Mesothelial cell of epicardium (in vitro differentiated cells): ENCODE data around the gene RALGPS1. TPM values are rescaled to one million over a fixed set of nuclear protein-coding genes. Genes with fewer than 3 reads are reported as not detected.

Source experiments
- DNase-seq, 2 experiments: peaks; one replicate each; pipeline ENCODE4 v3.0.0; 2021; ENCODE audit warnings: low spot score in 2 of 2; ENCODE audit not compliant: unreplicated experiment in 2 of 2
- H3K27ac Mint-ChIP-seq: 2 replicates; pipeline ENCODE4 v1.8.0; 2021; ENCODE audit warnings: mixed read lengths
- H3K27me3 Mint-ChIP-seq: 2 replicates; pipeline ENCODE4 v1.8.0; 2021; ENCODE audit warnings: low read depth, mixed read lengths
- H3K36me3 Mint-ChIP-seq: 2 replicates; pipeline ENCODE4 v1.8.0; 2021; ENCODE audit warnings: mixed read lengths
- H3K4me1 Mint-ChIP-seq: 2 replicates; pipeline ENCODE4 v1.8.0; 2021; ENCODE audit warnings: mixed read lengths
- H3K4me3 Mint-ChIP-seq: 2 replicates; pipeline ENCODE4 v1.8.0; 2021; ENCODE audit warnings: mild to moderate bottlenecking, moderate library complexity, mixed read lengths
- H3K9me3 Mint-ChIP-seq: 2 replicates; pipeline ENCODE4 v1.8.0; 2021; ENCODE audit warnings: mixed read lengths
- total RNA-seq: library from RNA; stranded (reverse); gene quantifications from 3 replicates; pipeline ENCODE4 v1.2.1, GENCODE V29; 2021
- TF ChIP-seq, protein P1 (sequence below): fragments of 200-600 bp; sonication (generic); IDR thresholded peaks from one replicate; pipeline ENCODE4 v1.5.0; 2021; ENCODE audit warnings: antibody characterized with exemption; ENCODE audit not compliant: unreplicated experiment

The RALGPS1 gene
- total RNA-seq, 1 donor from 2014 or later, result 25.6 TPM

DNA sequence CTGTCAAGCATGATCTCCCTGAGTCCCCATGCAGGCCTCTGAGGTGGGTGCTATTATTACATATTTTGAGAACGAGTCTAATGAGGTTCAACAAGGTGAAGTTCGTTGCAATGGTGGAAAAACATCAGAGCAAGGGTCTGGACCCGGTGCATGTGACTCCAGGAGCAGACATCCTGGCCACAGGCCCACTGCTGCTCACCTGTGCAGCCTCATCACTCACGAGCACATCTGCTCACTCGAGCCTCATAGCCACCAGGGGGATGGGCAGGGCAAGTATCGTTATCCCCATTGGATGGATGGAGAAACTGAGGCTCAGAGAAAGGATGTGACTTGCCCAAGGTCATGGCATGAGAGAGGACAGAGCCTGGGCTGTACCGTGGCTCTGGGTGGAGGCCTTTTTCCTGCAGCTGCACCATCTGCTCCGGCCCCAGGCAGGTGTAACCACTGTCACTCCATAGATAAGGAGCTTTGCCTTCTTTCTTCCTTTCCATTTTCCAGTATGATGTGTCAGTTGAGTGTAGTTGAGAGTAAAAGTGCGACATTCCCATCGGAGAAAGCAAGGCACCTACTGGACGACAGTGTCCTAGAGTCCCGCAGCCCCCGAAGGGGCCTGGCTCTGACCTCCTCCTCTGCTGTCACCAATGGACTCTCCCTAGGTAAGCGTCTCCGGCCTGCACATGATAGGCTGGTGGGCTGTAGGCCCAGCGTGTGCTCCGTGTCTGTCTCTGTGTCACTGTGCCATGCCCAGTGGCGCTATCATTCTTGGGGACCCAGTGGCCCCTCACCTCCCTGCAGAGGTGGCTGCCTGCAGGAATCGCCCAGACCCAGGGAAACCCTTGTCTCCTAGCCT, 281.6 kb downstream of the RALGPS1 start:
- Mint-ChIP-seq H3K4me1 (peaks cover 2% of the 10 kb centered on the region), H3K27ac (no peak overlapping the region), H3K4me3 (no peak overlapping the region), H3K36me3 (no peaks in the 10 kb centered on the region), H3K27me3 (no peaks in the 10 kb centered on the region), H3K9me3 (no peaks in the 10 kb centered on the region)
- DNase-seq, result no peak
- TF ChIP-seq, protein P1, sequence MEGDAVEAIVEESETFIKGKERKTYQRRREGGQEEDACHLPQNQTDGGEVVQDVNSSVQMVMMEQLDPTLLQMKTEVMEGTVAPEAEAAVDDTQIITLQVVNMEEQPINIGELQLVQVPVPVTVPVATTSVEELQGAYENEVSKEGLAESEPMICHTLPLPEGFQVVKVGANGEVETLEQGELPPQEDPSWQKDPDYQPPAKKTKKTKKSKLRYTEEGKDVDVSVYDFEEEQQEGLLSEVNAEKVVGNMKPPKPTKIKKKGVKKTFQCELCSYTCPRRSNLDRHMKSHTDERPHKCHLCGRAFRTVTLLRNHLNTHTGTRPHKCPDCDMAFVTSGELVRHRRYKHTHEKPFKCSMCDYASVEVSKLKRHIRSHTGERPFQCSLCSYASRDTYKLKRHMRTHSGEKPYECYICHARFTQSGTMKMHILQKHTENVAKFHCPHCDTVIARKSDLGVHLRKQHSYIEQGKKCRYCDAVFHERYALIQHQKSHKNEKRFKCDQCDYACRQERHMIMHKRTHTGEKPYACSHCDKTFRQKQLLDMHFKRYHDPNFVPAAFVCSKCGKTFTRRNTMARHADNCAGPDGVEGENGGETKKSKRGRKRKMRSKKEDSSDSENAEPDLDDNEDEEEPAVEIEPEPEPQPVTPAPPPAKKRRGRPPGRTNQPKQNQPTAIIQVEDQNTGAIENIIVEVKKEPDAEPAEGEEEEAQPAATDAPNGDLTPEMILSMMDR, result no peak

DNA sequence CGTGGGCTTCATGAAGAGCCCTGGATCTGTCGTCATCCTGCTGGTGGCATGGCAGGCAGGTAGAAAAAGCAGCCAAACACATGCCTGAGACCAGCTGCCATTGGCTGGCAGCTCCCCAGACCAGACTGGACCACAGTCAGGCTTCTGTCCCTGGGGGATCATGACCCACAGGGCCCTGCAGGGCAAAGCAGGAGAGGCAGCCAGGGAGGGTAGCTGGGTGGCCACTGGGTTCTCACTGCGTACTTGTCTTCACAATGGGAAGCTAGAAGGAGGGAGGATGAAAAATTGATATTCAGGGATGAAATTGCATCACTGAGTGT, 282.2 kb downstream of the RALGPS1 start:
- Mint-ChIP-seq H3K9me3 (no peaks in the 10 kb centered on the region), H3K36me3 (no peaks in the 10 kb centered on the region), H3K27me3 (no peaks in the 10 kb centered on the region), H3K27ac (no peak overlapping the region), H3K4me3 (no peak overlapping the region), H3K4me1 (peaks cover 2% of the 10 kb centered on the region)
- DNase-seq, result no peak
- TF ChIP-seq, protein P1, result no peak

DNA sequence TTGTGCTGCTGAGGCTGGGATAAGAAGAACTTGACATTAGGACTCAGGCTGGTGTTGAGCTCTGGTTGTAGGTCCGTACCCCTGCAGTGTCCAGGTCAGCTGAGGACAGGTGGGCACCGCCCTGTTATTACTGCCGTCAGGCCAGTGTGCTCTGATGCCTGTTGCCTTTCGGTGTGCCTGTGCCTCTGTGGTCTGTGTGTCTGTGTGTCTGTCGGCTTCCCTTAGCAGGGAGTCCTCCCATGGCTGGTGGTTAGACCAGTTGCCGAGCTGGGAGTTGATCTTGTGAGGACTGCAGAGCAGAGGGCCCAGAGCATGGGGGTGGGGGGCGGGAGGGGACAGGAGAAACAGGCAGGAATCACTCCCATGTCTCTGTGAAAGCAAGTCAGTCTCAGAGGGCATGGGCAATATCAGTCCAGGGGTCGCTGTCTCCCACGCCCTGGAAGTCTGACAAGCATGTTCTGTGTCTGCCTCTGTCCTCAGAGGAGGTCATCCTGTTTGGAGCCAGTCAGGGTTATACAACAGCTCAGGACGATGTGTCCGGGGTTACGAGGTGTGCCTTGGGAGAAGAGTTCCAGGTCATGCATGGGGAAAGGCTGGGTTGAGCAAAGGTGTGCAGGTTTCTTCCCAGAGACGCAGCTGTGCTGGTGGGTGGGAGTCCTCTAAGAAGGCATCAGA, 282.7 kb downstream of the RALGPS1 start:
- no peaks in the 10 kb centered on the region for H3K27me3 Mint-ChIP-seq
- H3K36me3 Mint-ChIP-seq, result no peaks in the 10 kb centered on the region
- TF ChIP-seq, protein P1, result no peak
- H3K9me3 Mint-ChIP-seq, result no peaks in the 10 kb centered on the region
- peaks cover 2% of the 10 kb centered on the region for H3K4me1 Mint-ChIP-seq
- DNase-seq, result no peak
- no peak overlapping the region for H3K4me3 Mint-ChIP-seq
- H3K27ac Mint-ChIP-seq, result no peak overlapping the region

DNA sequence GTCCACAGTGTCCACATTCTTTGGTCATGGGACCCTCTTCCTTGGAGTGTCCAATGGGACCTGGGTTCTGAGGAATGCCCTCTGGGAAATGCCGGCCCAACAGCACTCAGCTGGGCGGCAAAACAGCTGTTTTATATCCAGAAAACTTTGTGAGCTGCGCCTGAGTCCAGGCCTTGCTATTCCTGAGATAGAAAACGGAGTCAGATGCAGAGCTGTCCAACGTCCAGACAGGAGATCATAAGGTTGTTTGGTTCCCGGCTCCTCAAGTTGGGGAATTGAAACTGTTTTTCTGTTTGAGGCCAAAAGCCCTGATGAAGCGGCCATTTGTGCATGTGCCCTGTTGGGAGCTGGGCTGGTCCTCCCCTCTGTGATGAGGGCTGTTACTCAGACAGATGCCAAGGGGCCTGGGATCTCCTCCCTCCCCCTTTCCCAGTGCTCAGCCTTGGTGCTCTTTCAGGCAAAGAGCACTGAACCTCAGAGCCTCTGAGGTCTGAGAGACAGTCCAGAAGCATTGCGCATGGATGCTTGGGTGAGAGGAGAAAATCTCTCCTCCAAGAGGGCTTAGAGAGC, 283.4 kb downstream of the RALGPS1 start:
- Mint-ChIP-seq H3K4me1 (peaks cover 8% of the 10 kb centered on the region), H3K9me3 (no peaks in the 10 kb centered on the region), H3K27ac (no peak overlapping the region), H3K36me3 (no peaks in the 10 kb centered on the region), H3K27me3 (no peaks in the 10 kb centered on the region), H3K4me3 (no peak overlapping the region)
- no peak for DNase-seq
- TF ChIP-seq, protein P1, result no peak

DNA sequence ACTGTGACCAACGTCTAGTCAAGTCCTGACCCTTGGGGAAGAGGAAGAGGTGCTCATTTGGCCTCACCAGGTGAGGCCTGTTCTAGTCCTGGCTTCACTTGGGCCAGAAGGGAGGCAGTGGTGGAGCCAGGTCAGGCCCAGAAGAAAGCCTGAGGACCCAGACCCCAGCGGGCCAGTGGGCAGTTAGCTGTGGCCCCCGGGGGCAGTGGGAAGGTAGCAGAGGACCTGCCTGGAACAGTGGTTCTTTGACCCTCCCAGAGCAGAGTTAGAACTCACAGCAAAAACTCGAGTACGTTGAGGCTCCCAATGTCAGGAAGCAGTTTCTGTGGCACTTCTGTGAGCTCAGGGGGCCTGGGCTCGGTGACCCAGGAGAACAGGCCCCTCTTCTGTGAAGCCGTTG, 284.0 kb downstream of the RALGPS1 start:
- no peaks in the 10 kb centered on the region for H3K27me3 Mint-ChIP-seq

More for the DNA sequence above, 284.0 kb downstream of the RALGPS1 start:
- H3K4me1 Mint-ChIP-seq, result peaks cover 14% of the 10 kb centered on the region
- no peak overlapping the region for H3K27ac Mint-ChIP-seq
- TF ChIP-seq, protein P1, result no peak
- no peaks in the 10 kb centered on the region for H3K36me3 Mint-ChIP-seq
- no peaks in the 10 kb centered on the region for H3K9me3 Mint-ChIP-seq
- DNase-seq, result no peak
- H3K4me3 Mint-ChIP-seq, result no peak overlapping the region
